NCI-H2196 (cell line): ENCODE results near the gene LTB4R2.
"Not testable (repeated sequence)": the region's sequence is repeated elsewhere in the genome, so short reads cannot be mapped to it uniquely, and the experiment has no call there.

Experiments
- DNase-seq: peaks from one replicate; lab custom pipeline; 2025; ENCODE audit not compliant: unreplicated experiment; lab: John Stamatoyannopoulos, UW

The LTB4R2 gene

GRCh38 chr14:24338843-24339242 is 28.9 kb downstream of the LTB4R2 start:
- DNase-seq: no peak

GRCh38 chr14:24339284-24340151 is 29.6 kb downstream of the LTB4R2 start, which contains the start of gene RIPK3:
RIPK3 (minus strand) TSS chr14:24339991; CDS start chr14:24339826, 165 bp downstream.
- no peak for DNase-seq

- DNase-seq: no peak
Measured at GRCh38 chr14:24340606-24341005, 30.7 kb downstream of the LTB4R2 start.

- no peak for DNase-seq
Measured at GRCh38 chr14:24342889-24343288, 32.9 kb downstream of the LTB4R2 start.

GRCh38 chr14:24343795-24344660 is 34.1 kb downstream of the LTB4R2 start:
- DNase-seq: no peak

GRCh38 chr14:24347134-24347533 is 37.2 kb downstream of the LTB4R2 start:
- DNase-seq: no peak

GRCh38 chr14:24348186-24348585 is 38.2 kb downstream of the LTB4R2 start:
- no peak for DNase-seq

GRCh38 chr14:24349742-24350141 is 39.8 kb downstream of the LTB4R2 start:
- DNase-seq: no peak

- no peak for DNase-seq
Measured at GRCh38 chr14:24351517-24351916, 41.6 kb downstream of the LTB4R2 start.

GRCh38 chr14:24353559-24354481 is 43.9 kb downstream of the LTB4R2 start:
- DNase-seq: no peak

GRCh38 chr14:24354482-24354825 is 44.5 kb downstream of the LTB4R2 start:
- not testable (repeated sequence) for DNase-seq

GRCh38 chr14:24355009-24355408 is 45.1 kb downstream of the LTB4R2 start:
- no peak for DNase-seq

- no peak for DNase-seq
Measured at GRCh38 chr14:24356208-24356607, 46.3 kb downstream of the LTB4R2 start.

- no peak for DNase-seq
Measured at GRCh38 chr14:24360281-24360680, 50.3 kb downstream of the LTB4R2 start.

- DNase-seq: no peak
Measured at GRCh38 chr14:24361326-24361725, 51.4 kb downstream of the LTB4R2 start.
